Astrocyte (in vitro differentiated cells and primary cell): ENCODE measurements around the gene WWC2. TPM values are rescaled to one million over a fixed set of nuclear protein-coding genes. Genes with fewer than 3 reads are reported as not detected.

Experiments
- DNase-seq: peaks from one replicate; pipeline ENCODE4 v3.0.0-alpha.2; 2010; ENCODE audit warnings: low read depth
- FAIRE-seq: peaks from 2 replicates; lab custom pipeline; 2011; peaks lifted over from hg19 to GRCh38; lab: Jason Lieb, UNC
- H2AFZ ChIP-seq: 2 replicates; pipeline ENCODE4 v1.6.0; 2012; ENCODE audit warnings: low read depth, low read length, inconsistent platforms
- H3K27ac ChIP-seq: 2 replicates; pipeline ENCODE4 v1.5.1; 2011; ENCODE audit warnings: low read depth, low read length, inconsistent platforms
- H3K27me3 ChIP-seq: 2 replicates; pipeline ENCODE4 v1.6.0; 2011; ENCODE audit warnings: low read length, inconsistent platforms; ENCODE audit not compliant: insufficient read depth
- H3K36me3 ChIP-seq: 2 replicates; pipeline ENCODE4 v1.5.1; 2011; ENCODE audit warnings: low read length, inconsistent platforms; ENCODE audit not compliant: insufficient read depth
- H3K4me1 ChIP-seq: 2 replicates; pipeline ENCODE4 v1.5.1; 2011; ENCODE audit warnings: low read length, inconsistent platforms; ENCODE audit not compliant: insufficient read depth
- H3K4me2 ChIP-seq: 2 replicates; pipeline ENCODE4 v1.6.0; 2012; ENCODE audit warnings: low read length, inconsistent platforms
- H3K4me3 ChIP-seq: 2 replicates; pipeline ENCODE4 v1.5.1; 2011; ENCODE audit warnings: low read depth, mild to moderate bottlenecking, low read length, inconsistent platforms; ENCODE audit not compliant: insufficient read depth
- H3K79me2 ChIP-seq: 2 replicates; pipeline ENCODE4 v1.6.0; 2012; ENCODE audit warnings: mild to moderate bottlenecking, low read length, inconsistent platforms; ENCODE audit not compliant: insufficient read depth
- H3K9ac ChIP-seq: 2 replicates; pipeline ENCODE4 v1.6.0; 2012; ENCODE audit warnings: mild to moderate bottlenecking, low read length, inconsistent platforms
- H3K9me3 ChIP-seq: 2 replicates; pipeline ENCODE4 v1.5.1; 2012; ENCODE audit warnings: low read depth, mild to moderate bottlenecking, low read length, inconsistent platforms; ENCODE audit not compliant: insufficient read depth
- H4K20me1 ChIP-seq: 2 replicates; pipeline ENCODE4 v1.6.0; 2012; ENCODE audit warnings: low read length, inconsistent platforms; ENCODE audit not compliant: insufficient read depth
- H3K27ac Mint-ChIP-seq: one replicate; pipeline ENCODE4 v1.8.0; 2021; ENCODE audit warnings: mild to moderate bottlenecking, mixed read lengths; ENCODE audit not compliant: unreplicated experiment
- H3K27me3 Mint-ChIP-seq: one replicate; pipeline ENCODE4 v1.8.0; 2021; ENCODE audit warnings: low read depth, mixed read lengths; ENCODE audit not compliant: unreplicated experiment
- H3K36me3 Mint-ChIP-seq: one replicate; pipeline ENCODE4 v1.8.0; 2021; ENCODE audit warnings: low read depth, mixed read lengths; ENCODE audit not compliant: unreplicated experiment
- H3K4me1 Mint-ChIP-seq: one replicate; pipeline ENCODE4 v1.8.0; 2021; ENCODE audit warnings: low read depth, mixed read lengths; ENCODE audit not compliant: unreplicated experiment
- H3K4me3 Mint-ChIP-seq: one replicate; pipeline ENCODE4 v1.8.0; 2021; ENCODE audit warnings: mild to moderate bottlenecking, moderate library complexity, mixed read lengths; ENCODE audit not compliant: unreplicated experiment
- H3K9me3 Mint-ChIP-seq: one replicate; pipeline ENCODE4 v1.8.0; 2021; ENCODE audit warnings: mild to moderate bottlenecking, mixed read lengths; ENCODE audit not compliant: unreplicated experiment
- EZH2 ChIP-seq: IDR thresholded peaks from 2 replicates; pipeline ENCODE4 v1.6.1; 2012; ENCODE audit warnings: mild to moderate bottlenecking, low read length, inconsistent platforms; ENCODE audit not compliant: insufficient read depth
- total RNA-seq: library from RNA; stranded (reverse); gene quantifications from 2 replicates; pipeline ENCODE4 v1.2.1, GENCODE V29; 2021
- TF ChIP-seq, protein P1 (sequence below): IDR thresholded peaks from 2 replicates; pipeline ENCODE4 v1.5.1; 2011; ENCODE audit warnings: low read depth, mild to moderate bottlenecking, inconsistent platforms, low read length, moderate library complexity; ENCODE audit not compliant: insufficient read depth

Gene WWC2
- total RNA-seq, 1 donor from 2014 or later, result 62.6 TPM

DNA sequence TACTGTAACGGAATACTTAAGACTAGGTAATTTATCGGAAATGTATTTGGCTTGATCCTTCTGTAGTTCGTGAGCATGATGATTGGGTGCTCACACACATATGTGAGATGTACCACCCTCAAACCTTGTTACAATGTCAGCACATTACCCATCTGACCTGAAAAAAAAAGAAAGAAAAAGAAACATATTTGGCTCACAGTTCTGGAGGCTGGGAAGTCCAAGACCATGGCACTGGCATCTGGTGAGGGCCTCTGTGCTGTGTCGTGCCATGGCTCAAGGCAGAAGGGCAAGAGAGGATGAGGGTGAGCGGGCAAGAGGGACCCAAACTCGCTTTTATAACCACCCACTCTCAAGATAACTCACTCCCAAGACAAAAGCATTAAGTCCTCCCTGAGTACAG, 230.2 kb downstream of the WWC2 start:
- no peaks in the 10 kb centered on the region for H3K79me2 ChIP-seq

DNA sequence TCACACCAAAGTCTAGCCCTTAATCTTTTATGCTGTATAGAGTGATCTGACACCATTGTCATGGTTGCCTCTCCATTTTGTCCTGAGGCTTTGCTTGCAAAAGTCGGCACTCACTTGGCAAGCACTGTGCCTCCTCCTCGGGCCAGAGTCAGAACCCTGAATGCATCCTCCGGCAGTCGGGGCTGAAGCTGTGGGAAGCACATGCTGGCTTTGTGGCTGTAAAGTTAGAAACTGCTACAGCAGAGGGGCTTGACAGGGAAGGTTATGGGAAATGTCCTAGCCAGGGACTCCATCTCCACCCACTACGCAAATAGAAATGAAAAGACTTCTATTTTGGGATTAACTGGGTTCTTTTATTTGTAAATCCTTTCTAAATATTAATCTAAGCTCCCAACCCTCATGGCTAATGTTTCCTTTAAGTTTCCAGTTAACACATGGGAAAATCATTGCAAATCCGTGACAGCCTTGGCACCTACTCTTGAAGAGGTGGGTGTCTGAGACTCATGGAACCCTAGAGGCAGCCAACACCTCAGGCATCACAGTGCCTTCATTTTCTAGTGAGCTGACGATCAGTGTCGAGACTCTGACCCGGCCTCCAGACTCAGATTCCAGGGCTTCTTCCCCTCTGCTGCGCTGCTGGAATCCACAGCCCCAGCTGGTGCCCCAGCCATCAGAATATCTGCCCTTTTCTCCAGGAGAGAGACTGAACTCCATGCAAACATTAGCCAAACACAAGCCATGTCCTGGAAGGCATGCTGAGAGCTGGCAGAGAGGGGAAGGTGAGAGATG, 231.1 kb downstream of the WWC2 start:
- Histone ChIP-seq H4K20me1 (no peaks in the 10 kb centered on the region), H3K9me3 (peaks cover 8% of the 10 kb centered on the region), H3K36me3 (no peaks in the 10 kb centered on the region), H3K27me3 (no peaks in the 10 kb centered on the region), H3K27ac (no peak overlapping the region), H3K4me1 (peaks cover 12% of the 10 kb centered on the region), H2AFZ (no peak overlapping the region), H3K79me2 (no peaks in the 10 kb centered on the region), H3K9ac (no peak overlapping the region), H3K4me3 (no peak overlapping the region), H3K4me2 (no peak overlapping the region)
- Mint-ChIP-seq H3K9me3 (peaks cover 12% of the 10 kb centered on the region), H3K36me3 (peaks cover 2% of the 10 kb centered on the region), H3K27me3 (peaks cover 4% of the 10 kb centered on the region), H3K4me1 (peaks cover 24% of the 10 kb centered on the region), H3K27ac (no peak overlapping the region), H3K4me3 (no peak overlapping the region)
- FAIRE-seq (no peak), DNase-seq (no peak)
- no peak for TF ChIP-seq EZH2
- TF ChIP-seq, protein P1, sequence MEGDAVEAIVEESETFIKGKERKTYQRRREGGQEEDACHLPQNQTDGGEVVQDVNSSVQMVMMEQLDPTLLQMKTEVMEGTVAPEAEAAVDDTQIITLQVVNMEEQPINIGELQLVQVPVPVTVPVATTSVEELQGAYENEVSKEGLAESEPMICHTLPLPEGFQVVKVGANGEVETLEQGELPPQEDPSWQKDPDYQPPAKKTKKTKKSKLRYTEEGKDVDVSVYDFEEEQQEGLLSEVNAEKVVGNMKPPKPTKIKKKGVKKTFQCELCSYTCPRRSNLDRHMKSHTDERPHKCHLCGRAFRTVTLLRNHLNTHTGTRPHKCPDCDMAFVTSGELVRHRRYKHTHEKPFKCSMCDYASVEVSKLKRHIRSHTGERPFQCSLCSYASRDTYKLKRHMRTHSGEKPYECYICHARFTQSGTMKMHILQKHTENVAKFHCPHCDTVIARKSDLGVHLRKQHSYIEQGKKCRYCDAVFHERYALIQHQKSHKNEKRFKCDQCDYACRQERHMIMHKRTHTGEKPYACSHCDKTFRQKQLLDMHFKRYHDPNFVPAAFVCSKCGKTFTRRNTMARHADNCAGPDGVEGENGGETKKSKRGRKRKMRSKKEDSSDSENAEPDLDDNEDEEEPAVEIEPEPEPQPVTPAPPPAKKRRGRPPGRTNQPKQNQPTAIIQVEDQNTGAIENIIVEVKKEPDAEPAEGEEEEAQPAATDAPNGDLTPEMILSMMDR, result no peak

More for the DNA sequence above, 230.2 kb downstream of the WWC2 start:
- H3K9me3 ChIP-seq, result peaks cover 8% of the 10 kb centered on the region
- H4K20me1 ChIP-seq, result no peaks in the 10 kb centered on the region
- FAIRE-seq (no peak), DNase-seq (no peak)
- TF ChIP-seq EZH2, result no peak
- TF ChIP-seq, protein P1, result no peak
- peaks cover 4% of the 10 kb centered on the region for H3K27me3 Mint-ChIP-seq
- no peaks in the 10 kb centered on the region for H3K27me3 ChIP-seq
- peak overlapping the region; percentile 3 for H3K4me2 ChIP-seq
- no peak overlapping the region for H3K9ac ChIP-seq
- H3K9me3 Mint-ChIP-seq, result peaks cover 12% of the 10 kb centered on the region
- no peak overlapping the region for H3K27ac ChIP-seq
- H3K4me3 ChIP-seq, result no peak overlapping the region
- H2AFZ ChIP-seq, result no peak overlapping the region
- peaks cover 10% of the 10 kb centered on the region for H3K4me1 ChIP-seq
- peaks cover 20% of the 10 kb centered on the region for H3K4me1 Mint-ChIP-seq
- no peaks in the 10 kb centered on the region for H3K36me3 ChIP-seq
- H3K4me3 Mint-ChIP-seq, result peak overlapping the region; percentile 10
- H3K27ac Mint-ChIP-seq, result no peak overlapping the region
- peaks cover 2% of the 10 kb centered on the region for H3K36me3 Mint-ChIP-seq

DNA sequence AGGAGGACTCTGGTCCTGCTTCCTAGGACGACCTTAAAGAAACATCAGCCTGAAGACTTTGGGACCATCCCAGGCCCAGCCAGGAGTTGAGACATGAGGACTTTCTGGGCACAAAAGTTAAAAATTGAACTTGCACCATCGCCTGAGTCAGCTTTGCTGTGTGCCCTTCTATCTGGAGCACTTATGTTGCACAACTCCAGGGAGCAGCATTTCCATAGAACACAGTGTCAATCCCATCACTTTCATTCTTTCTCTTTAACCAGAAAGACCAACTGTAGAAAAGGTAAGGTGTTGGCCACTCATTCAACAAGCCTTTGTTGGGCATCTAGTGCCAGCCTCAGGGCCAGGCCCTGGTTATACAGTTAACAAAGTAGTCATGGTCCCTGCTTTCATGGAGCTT, 231.8 kb downstream of the WWC2 start:
- Mint-ChIP-seq H3K9me3 (peaks cover 12% of the 10 kb centered on the region), H3K4me1 (peaks cover 29% of the 10 kb centered on the region), H3K27me3 (peaks cover 4% of the 10 kb centered on the region), H3K36me3 (peaks cover 2% of the 10 kb centered on the region), H3K27ac (no peak overlapping the region), H3K4me3 (no peak overlapping the region)
- no peaks in the 10 kb centered on the region for H3K79me2 ChIP-seq
- no peak for DNase-seq
- TF ChIP-seq, protein P1, result no peak
- no peak for TF ChIP-seq EZH2
- peaks cover 16% of the 10 kb centered on the region for H3K4me1 ChIP-seq
- no peaks in the 10 kb centered on the region for H3K36me3 ChIP-seq
- peaks cover 8% of the 10 kb centered on the region for H3K9me3 ChIP-seq
- H3K27ac ChIP-seq, result no peak overlapping the region
- no peak overlapping the region for H3K4me3 ChIP-seq
- H2AFZ ChIP-seq, result no peak overlapping the region
- no peak overlapping the region for H3K4me2 ChIP-seq
- H4K20me1 ChIP-seq, result no peaks in the 10 kb centered on the region
- H3K9ac ChIP-seq, result no peak overlapping the region
- no peak for FAIRE-seq
- no peaks in the 10 kb centered on the region for H3K27me3 ChIP-seq
